ENCODE results near the gene PDZD8.

- no peak for TF ChIP-seq CTCF (IDR thresholded peaks at IDR 0.05)
- TF ChIP-seq POLR2A (IDR thresholded peaks at IDR 0.05; ENCODE audit: low read depth): no peak
- no peak for TF ChIP-seq EP300 (IDR thresholded peaks at IDR 0.05)
- TF ChIP-seq POLR2AphosphoS5 (IDR thresholded peaks at IDR 0.05): no peak
Measured at GRCh38 chr10:117259279-117259678, 116.0 kb downstream of the PDZD8 start.
